ENCODE data around the gene WBP4.
A peak's percentile ranks its signal among the peaks of the same experiment; 100 is the strongest.

Gene WBP4

DNA sequence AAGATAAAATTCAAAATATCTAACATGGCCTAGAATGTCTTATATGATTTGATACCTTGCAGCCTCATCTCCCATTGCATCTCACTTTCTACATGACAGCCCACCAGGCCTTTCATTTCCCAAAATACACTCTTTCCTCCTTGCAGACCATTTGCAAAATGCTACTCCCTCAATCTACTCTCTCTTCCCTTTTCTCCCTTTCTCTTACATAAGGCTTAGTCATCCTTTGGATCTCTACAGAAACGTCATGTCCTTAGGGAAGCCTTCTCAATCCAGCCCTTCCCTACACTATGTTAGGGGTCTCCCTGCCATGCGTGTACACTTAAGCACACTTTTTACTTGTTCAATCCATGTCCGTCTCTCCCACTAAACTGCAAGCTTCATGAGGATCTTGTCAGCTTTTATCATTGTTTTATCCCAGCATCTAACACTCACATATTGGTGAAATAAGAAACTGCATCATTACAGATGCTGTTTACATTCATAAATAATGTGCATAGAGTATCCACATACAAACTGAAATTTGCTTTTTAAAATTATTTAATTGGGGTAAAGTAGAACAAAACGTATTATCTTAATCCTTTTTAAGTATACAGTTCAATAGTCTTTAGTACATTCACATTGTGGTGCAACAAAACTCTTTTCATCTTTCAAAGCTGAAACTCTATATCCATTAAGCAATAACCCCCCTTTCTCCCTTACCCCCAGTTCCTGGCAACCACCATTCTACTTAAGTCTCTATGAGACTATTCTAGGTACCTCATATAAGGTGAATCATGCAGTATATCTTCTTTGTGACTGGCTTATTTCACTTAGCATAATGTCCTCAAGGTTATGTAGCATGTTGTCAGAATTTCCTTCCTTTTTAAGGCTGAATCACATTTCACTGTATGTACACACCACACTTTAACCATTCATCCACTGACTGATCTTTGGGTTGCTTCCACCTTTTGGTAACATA is 11.5 kb upstream of the WBP4 start:
- no peak for DNase-seq

DNA sequence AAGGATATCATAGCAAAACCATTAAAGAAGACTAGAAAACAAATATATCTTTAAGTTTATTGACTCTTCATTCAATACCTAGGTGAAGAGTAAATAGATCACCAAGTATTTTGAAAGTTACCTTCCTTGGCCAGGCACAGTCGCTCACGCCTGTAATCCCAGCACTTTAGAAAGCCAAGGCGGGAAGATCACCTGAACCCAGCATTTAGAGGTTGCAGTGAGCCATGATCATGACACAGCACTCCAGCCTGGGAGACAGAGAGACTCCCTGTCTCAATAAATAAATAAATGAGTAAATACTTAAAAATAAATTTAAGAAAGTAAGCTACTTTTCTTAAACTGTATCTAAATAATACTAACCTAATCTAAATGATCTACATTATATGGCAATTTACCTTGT is 8.9 kb upstream of the WBP4 start:
- no peak for DNase-seq

DNA sequence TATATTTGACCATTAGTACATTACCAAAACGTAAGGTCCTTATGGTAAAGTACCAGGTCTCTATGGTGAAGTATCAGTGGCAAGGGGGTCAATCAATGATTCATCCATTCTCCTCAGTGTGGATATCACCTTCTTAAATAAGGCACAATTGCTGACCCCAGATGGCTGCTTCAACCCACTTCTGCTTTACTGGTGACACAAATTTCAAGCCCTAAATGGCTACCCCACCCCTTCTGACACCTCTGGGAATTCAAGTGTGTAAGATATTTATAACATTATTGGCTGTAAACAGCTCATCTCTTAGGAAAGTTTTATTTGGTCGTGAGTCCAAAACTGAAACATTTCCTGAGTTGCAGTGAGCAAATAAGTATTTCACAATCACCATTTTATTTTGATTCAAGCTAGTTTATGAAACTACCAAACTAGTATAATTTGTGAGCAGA is 7.9 kb upstream of the WBP4 start:
- no peak for DNase-seq

DNA sequence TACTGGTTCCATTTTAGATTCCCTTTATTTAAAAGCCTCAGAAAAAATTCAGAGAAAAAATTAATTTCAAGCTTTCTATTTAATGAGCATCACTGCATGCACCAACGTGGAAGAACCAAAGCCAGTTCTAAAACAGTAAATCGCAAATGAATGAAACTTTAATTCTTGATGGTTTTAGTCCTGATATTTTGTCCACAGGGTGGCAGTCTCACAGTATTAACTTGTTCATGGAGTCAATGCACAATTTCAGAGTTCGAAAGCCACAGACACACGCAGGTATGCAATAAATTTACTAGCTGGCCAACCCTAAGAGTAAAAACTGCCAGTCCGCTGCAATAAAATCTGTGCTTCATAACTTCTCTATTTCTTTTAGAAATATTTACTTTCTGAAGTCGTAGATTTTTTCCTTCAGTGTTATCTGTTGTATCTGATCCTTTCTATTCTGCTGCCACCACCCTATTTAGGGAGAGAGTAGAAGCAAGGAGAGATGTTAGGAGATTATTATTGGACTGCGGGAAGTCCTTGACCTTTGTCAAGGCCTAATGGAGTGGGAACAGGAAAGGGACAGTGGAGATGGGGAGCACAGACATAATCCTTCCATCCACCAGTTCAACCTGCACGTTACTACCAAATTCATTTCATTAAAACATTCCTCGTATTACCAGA is 7.0 kb upstream of the WBP4 start:
- DNase-seq, result peak; percentile 22

DNA sequence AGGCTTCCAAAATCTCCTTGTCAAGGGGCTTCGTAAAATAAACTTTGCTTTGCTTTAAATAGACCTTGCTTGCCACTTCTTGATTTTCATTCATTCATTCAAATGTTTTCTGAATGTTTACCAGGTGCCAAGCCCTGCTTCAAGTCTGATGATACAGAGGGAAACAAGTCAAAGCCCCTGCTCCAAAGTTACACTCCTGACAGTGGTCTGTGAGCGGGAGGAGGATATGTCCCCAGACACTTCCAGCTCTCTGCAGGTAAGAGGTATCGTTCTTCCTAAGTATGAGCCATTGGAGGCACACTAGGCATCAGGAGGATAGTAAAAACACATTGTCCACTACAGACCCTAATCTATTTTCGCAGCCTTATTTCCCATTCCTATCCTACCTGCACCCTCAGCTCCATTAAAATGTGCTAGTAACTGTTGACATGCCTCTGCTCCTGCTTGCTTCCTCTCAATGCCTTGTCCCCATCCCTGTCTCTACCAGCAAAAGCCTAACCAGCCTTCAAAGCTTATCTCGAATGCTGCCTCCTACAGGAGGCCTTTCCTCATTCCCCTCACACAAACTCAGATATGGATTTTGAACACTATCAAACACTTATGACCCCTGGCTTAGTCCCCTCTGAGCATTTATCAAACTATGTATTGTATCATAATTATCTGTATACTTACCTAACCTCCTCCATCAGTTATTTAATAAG is 6.2 kb upstream of the WBP4 start:
- no peak for DNase-seq

DNA sequence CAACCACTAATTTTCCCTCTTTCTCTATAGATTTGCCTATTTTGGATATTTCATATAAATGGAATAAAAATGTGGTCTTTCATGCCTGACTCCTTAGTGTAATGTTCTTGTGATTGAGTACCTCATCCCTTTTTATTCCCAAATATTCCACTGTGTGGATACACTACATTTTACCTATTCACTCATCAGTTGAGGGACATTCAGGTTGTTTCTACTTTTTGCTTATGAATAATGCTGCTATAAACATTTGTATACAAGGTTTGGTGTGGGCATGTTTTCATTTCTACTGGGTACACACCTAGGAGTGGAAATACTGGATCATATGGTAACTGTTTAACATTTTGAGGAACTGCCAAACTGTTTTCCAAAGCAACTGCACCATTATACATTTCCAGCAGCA is 5.1 kb upstream of the WBP4 start:
- DNase-seq, result no peak

DNA sequence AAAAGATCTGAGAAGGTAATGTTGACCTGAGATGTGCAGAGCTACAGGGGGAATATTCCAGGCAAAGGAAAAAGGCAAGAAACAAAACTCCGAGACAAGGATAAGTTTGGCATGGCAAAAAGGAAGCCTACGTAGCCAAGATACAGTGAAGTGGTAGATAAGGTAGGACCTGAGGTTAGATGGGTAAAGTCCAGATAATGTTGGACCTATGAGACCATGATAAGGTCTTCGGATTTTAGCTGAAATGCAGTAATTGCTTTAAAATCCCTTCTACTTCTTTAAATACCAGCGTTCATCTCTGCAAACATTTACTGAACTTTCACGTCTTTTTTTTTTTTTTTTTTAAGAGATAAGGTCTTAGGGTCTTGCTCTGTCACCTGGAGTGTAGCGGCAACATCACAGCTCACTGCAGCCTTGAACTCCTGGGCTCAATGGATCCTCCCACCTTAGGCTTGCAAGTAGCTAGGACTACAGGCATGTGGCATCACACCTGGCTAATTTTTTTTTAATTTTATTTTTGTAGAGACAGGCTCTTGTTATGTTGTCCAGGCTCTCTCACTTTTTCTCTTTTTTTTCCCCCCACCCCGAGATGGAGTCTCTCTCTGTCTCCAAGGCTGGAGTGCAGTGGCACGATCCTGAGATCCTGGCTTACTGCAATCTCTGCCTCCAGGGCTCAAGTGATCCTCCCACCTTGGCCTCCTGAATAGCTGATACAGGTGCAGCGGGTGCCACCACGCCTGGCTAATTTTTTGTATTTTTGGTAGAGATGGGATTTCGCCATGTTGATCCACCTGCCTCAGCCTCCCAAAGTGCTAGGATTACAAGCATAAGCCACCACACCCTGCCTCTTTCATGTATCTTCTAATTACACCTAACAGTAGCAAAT is 4.2 kb upstream of the WBP4 start:
- DNase-seq, result no peak

DNA sequence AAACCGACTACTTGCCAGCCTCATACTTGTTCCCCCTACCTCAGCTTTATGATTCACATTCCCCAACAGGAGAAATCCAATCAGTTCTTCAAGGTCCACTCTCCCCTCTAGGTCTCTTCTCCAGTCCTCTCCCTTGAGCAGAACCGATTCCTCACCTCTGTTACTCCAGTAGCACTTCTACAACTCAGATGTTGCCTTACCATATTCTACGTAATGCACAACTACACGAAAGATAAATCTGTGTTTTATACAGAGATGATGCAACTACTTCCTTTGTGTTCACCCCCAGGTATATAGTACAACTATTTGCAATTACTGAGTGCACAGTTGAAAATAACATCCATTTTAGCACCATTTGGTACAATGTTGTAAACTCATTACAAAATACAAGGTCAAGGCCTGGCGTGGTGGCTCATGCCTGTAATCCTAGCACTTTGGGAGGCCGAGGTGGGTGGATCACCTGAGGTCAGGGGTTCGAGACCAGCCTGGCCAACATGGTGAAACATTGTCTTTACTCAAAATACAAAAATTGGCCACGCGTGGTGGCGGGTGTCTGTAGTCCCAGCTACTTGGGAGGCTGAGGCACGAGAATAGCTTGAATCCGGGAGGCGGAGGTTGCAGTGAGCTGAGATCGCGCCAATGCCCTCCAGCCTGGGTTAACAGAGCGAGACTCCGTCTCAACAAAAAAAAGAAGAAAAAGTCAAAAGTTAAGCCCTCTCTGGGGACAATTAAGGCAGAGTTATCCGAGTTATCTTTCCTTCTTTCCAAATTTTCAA is 2.8 kb upstream of the WBP4 start:
- no peak for DNase-seq

DNA sequence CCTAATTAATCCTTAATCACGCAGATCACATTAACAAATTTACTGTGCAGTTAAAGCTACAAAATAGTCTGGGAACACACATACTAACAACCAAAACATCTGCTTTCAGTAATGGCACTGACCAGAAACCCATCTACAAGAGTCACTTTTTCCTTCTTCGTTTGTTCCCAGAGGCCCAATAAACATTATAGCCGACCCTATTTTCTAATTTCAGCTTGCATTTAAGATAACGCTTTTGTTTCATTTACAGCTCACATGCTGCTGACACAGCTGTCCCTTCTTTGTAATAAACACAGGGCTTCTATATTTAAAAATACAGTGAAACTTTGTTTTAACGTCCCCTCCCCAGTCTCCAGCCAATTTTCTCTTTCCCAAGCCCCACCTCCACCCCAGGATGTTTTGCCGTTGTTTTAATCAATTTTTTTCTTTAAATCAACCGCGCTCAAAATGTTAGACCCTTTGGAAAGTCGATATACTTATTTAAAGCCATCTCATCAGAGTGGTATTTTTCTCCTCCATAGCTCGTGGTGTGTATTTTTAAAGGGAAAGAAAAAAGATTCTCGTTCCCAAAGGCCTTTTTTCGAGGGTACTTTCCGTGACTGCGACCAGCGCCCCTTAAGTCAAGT is 1.7 kb upstream of the WBP4 start:
- DNase-seq, result no peak

DNA sequence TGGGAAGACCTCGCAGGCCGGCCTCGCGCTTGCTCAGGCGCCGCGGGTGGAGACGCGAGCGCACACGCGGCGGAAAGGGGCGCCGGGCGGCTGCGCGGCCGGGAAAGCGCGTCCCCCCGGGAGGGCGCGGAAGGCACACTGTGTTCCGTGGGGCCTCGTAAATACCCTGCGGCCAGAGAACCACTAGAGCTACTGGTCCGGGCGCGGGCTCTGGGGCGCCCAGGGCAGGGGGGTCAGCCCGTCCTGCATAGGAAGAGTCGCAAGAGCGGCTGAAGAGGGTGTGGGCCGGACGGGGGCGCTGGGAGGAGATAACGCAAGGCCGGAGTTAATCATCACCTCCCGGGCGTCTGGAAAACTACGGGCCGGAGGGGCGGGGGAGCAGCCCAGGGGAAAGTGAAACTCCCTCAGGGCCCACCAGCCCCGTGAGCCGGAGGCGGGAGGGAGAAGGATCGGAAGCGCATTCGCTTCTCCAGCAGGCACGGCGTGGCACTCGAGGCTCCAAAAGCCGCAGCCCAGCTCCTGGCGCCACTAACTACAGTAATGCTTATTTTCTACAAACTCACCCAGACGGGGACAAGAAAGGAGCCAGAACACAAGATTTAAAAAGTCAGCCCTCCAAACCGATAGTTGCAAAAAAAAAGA is 1.1 kb upstream of the WBP4 start:
- peak; percentile 79 for DNase-seq

DNA sequence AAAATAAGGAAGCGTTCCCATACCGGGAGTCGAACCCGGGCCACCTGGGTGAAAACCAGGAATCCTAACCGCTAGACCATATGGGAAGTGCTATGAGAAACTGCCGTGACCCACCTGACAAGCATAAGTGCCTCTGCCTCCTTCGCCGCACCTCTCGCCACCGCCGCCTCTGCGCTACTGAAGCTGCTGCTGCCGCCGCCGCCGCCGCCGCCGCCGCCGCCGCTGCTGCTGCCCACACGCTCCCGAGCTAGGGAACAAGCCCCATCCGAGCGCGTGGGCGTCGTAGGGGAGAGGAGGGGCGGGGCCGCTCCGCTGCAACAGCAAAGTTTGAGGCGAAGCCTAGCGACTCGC is 610 bp upstream of the WBP4 start:
- DNase-seq, result peak; percentile 93

DNA sequence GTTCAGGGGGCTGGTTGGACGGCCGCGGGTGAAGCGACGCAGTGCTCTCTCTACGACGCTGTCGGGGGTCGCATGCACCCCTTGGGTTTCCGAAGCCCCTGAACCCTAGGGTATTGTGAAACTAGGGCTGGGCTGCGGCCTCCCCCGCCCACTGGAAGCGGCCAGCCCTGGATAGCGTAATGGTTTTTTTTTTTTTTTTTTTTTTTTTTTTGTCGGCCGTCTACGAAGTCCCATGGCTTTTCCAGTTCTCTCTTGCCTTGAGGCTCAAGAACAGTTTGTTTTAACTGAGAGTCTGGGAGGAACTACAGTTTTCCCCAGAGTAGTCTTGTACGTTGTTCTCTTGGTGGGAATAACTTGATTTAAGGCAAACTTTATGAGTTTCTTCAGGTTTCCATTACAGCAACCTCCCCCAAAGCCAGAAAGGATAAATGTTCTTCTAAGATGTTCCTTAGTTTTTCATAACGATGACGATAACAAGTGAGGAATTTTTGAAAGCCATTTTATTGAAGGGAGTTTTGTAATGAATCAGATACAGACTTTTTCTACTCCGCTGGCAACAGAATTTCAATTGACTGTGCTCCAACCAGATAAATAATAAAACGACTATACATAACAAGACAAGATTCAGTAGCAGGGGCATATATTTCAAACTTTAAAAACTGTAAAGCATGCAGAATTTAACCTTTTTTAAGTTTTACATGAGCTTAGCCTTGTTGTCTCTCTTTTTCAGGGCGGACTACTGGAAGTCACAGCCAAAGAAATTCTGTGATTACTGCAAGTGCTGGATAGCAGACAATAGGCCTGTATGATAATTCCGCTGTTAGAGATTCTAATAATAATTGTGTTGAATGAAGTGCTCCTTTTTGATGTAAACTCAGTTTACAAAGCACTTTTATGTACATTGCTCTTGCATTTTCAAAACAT is 867 bp downstream of the WBP4 start:
- DNase-seq, result no peak

DNA sequence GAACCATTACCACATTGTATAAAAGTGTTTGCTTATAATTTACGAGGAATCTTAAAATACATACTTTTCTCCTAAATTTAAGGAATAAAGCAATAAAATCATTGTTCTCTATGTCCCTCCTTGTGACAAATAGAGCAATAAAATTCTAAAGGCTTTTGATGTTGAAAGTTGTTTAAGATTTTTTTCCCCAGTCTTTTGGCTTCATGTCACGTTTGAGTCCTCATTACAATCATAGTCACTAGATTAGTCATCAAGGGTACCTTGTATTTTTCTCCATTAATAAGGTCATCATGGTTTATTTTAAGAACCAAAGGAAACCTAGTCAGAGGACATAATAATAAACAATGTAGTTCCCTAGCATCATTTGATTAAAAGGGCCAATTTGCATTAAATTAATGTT is 3.2 kb downstream of the WBP4 start:
- DNase-seq, result no peak

DNA sequence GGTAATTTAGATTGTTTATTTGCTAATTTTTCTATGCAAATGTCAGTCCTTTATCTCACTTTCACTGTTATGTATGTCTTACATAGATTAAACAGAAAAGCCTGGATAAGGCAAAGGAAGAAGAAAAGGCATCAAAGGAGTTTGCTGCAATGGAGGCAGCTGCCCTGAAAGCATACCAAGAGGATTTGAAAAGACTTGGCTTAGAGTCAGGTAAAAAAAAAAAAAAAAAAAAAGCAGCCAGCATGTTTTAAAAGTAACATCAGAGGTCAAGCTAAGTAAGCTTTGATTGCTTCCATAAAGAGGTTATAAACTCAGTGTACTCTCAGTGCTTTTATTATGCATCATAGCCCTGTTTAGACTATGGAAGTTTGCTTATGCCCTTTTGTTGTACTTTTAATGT is 3.8 kb downstream of the WBP4 start:
- no peak for DNase-seq

DNA sequence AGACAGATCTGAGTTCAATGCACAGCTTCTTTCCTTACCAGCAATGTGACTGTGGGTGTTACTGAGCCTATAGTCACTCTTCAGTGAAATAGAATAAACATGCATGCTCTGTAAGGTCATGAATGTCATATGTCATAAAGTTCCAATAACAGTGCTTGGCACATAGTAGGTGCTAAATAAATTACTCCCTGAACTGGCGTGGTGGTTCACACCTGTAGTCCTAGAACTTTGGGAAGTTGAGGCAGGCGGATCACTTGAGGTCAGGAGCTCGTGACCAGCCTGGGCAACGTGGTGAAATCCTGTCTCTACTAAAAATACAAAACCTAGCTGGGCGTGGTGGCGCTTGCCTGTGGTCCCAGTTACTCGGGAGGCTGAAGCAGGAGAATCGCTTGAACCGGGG is 13.2 kb downstream of the WBP4 start:
- DNase-seq, result no peak

DNA sequence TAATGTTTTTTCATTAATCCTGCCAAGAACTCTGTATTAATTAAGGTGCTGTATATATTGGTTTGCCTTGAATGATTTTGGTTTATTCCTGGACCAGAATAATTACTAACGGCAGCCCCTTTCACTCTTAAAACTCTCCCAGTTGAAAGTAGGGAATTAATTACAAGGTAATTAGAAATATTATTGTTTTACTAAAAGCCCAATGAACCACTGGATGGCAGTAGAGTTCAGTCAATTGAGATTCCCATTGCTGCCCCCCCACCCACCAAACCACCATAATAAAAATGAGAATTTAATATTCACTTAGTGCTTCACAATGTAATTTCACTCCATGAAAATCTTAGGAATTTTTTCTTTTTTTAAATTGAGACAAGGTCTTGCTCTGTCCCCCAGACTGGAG is 13.7 kb downstream of the WBP4 start:
- DNase-seq, result peak; percentile 33

DNA sequence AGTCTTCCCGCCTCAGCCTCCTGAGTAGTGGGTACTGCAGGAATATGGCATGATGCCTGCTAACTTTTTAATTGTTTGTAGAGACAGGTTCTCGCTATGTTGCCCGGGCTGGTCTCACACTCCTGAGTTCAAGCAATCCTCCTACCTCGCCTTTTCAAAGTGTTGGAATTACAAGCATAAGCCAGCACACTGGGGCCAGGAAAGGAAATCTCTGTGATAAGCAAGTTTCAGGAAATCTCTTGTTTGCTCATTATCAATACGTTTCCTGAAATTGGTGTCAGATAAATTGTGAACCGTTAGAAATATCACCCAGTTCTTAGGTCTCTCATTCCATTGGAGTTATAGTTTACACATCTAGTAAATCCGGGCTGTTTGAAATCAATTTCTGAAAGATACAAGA is 14.2 kb downstream of the WBP4 start:
- DNase-seq, result no peak

DNA sequence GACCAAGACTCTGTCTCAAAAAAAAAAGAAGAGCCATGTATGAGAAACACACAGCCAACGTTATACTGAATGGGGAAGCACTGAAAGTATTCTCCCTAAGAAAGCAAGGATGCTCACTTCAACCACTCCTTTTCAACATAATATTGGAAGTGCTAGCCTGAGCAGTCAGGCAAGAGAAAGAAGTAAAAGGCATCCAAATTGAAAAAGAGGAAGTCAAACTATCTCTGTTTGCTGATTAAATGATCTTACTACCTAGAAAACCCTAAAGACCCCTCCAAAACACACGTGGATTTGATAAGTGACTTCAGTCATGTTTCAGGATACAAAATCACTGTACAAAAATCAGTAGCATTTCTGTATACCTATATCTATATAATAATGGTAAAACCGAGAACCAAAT is 16.2 kb downstream of the WBP4 start:
- no peak for DNase-seq

DNA sequence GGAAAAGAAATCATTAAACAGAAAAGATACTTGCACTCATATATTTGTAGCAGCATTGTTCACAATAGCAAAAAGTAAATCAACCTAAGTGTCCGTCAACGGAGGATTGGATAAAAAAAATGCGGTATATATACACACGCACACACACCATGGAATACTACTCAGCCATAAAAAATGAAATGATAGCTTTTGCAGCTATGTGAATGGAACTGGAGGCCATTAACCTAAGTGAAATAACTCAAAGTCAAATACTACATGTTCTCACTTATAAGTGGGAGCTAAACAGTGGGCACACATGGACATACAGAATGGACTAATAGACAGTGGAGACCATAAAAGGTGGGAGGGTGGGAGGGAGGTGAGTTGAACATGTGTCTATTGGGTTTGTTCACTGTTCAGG is 18.4 kb downstream of the WBP4 start:
- DNase-seq, result no peak

Measured in activated naive CD4-positive, alpha-beta T cell treated with anti-CD3 and anti-CD28 coated beads, Interleukin-2, amount 50 U/mL, for 16 hours (primary cell).